ENCODE measurements around the gene BACH1.
"Not testable (repeated sequence)": the region's sequence is repeated elsewhere in the genome, so short reads cannot be mapped to it uniquely, and the experiment has no call there.

- TF ChIP-seq, protein P1, sequence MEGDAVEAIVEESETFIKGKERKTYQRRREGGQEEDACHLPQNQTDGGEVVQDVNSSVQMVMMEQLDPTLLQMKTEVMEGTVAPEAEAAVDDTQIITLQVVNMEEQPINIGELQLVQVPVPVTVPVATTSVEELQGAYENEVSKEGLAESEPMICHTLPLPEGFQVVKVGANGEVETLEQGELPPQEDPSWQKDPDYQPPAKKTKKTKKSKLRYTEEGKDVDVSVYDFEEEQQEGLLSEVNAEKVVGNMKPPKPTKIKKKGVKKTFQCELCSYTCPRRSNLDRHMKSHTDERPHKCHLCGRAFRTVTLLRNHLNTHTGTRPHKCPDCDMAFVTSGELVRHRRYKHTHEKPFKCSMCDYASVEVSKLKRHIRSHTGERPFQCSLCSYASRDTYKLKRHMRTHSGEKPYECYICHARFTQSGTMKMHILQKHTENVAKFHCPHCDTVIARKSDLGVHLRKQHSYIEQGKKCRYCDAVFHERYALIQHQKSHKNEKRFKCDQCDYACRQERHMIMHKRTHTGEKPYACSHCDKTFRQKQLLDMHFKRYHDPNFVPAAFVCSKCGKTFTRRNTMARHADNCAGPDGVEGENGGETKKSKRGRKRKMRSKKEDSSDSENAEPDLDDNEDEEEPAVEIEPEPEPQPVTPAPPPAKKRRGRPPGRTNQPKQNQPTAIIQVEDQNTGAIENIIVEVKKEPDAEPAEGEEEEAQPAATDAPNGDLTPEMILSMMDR (IDR thresholded peaks at IDR 0.05): not testable (repeated sequence)
- not testable (repeated sequence) for TF ChIP-seq FOXM1 (IDR thresholded peaks at IDR 0.05; ENCODE audit: low read depth); REST (IDR thresholded peaks at IDR 0.05; ENCODE audit: low read depth, low read length)
Observed at GRCh38 chr21:29356810-29357209, 58.1 kb downstream of the BACH1 start.
